ENCODE results near the gene FAHD2A.

DNA sequence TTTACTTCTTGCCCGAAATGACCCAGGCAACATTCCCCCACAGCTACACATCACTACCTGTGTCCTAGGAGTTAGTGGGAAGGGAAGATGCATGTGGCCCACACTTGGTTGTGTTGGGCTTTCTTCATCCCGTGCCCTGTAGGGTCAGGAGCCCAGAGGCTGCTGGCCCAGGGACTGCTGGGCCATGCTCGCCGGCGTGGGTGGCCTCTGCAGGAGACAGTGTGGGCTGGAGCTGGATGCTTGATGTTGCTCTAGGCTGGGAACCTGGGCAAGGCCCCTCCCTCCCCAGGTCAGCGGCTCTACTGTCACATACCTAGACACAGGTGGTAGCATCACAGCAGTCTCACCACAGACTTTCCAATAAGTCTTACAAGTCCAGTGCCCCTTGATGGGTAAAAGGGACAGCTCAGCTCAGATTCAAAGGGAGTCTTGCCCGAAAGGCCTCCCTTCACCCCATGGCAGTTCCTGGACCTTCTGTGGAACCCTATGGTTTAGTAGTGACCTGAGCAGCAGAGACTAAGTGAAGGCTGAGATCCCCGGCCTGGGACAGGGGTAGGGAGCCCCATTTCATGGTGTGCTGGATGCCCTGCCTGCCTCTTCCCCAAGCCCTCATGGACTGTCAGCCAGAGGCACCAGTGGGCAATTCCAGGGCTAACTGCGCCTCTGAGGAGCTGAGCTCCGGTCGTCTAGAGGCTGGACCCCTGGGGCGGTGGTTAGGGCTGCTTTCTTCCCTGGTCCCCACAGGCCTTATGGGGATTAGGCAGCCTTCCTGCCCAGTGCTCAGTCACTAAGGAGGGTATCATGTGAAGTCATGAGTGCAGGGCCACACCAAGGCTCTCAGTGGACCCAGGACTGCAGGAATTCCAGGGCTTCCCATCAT is 45.4 kb upstream of the FAHD2A start:
- TF ChIP-seq EZH2 (IDR thresholded peaks at IDR 0.05) (no peak), CTCF (IDR thresholded peaks at IDR 0.05) (no peak), EZH2phosphoT487 (IDR thresholded peaks at IDR 0.05) (no peak)
